Measurements from ENCODE around the gene FOCAD. TPM values are rescaled to one million over a fixed set of nuclear protein-coding genes. Genes with fewer than 3 reads are reported as not detected.

The FOCAD gene
- total RNA-seq, 1 experiment from 2014 or later, result 35.1 TPM

- Histone ChIP-seq H3K4me3 (ENCODE audit: low read length) (peak overlapping the region; percentile 70), H3K27me3 (ENCODE audit: low read length) (no peaks in the 10 kb centered on the region), H3K27ac (ENCODE audit: low read length) (no peak overlapping the region; the same call in 1 of the 2 replicates), H3F3A (ENCODE audit: low read length, unreplicated experiment) (no peaks in the 10 kb centered on the region), H3K79me2 (ENCODE audit: low read length) (peaks cover 26% of the 10 kb centered on the region), H4K20me1 (ENCODE audit: low read length) (no peaks in the 10 kb centered on the region), H3K4me2 (ENCODE audit: low read length) (peak overlapping the region; percentile 82), H3K9ac (ENCODE audit: low read length) (peak overlapping the region; percentile 56), H3K36me3 (ENCODE audit: low read depth, low read length) (no peaks in the 10 kb centered on the region), H3K4me1 (ENCODE audit: insufficient read depth, low read length) (peaks cover 8% of the 10 kb centered on the region), H2AFZ (ENCODE audit: low read length) (peak overlapping the region; percentile 73), H3K9me3 (ENCODE audit: low read length) (no peaks in the 10 kb centered on the region), H3K9me2 (replicated peaks; ENCODE audit: low read length) (no peaks in the 10 kb centered on the region)
- TSS peak; percentile 74 for BruUV-seq (replicated peaks)
- ChIA-PET POLR2A (ENCODE audit: unreplicated experiment) (no interaction called here), CTCF (no interaction called here)
- TF ChIP-seq EZH2 (IDR thresholded peaks at IDR 0.05; ENCODE audit: low read length, unreplicated experiment) (no peak), CTCF (conservative IDR thresholded peaks at IDR 0.05; ENCODE audit: low read depth, low read length) (no peak)
- DNase-seq (peak; percentile 20), ATAC-seq (peak; percentile 63)
- intact Hi-C loops (cut with micrococcal nuclease), result no loop called here
Observed at GRCh38 chr9:20658677-20659473, 25.2 kb upstream of the FOCAD start.

GRCh38 chr9:20659474-20659967 lies 24.5 kb upstream of the FOCAD start:
- Histone ChIP-seq H3K9ac (ENCODE audit: low read length) (no peak overlapping the region), H2AFZ (ENCODE audit: low read length) (no peak overlapping the region), H3K27me3 (ENCODE audit: low read length) (no peaks in the 10 kb centered on the region), H3K4me2 (ENCODE audit: low read length) (peak overlapping the region; percentile 82), H3K4me1 (ENCODE audit: insufficient read depth, low read length) (peaks cover 8% of the 10 kb centered on the region), H4K20me1 (ENCODE audit: low read length) (no peaks in the 10 kb centered on the region), H3K36me3 (ENCODE audit: low read depth, low read length) (no peaks in the 10 kb centered on the region), H3K27ac (ENCODE audit: low read length) (no peak overlapping the region), H3K9me2 (replicated peaks; ENCODE audit: low read length) (no peaks in the 10 kb centered on the region), H3F3A (ENCODE audit: low read length, unreplicated experiment) (no peaks in the 10 kb centered on the region), H3K4me3 (ENCODE audit: low read length) (peak overlapping the region; percentile 70), H3K9me3 (ENCODE audit: low read length) (no peaks in the 10 kb centered on the region), H3K79me2 (ENCODE audit: low read length) (peaks cover 30% of the 10 kb centered on the region)
- TF ChIP-seq EZH2 (IDR thresholded peaks at IDR 0.05; ENCODE audit: low read length, unreplicated experiment) (no peak), EZH2phosphoT487 (IDR thresholded peaks at IDR 0.05; ENCODE audit: borderline replicate concordance, low read length) (no peak), CTCF (conservative IDR thresholded peaks at IDR 0.05; ENCODE audit: low read depth, low read length) (no peak)
- no peak for ATAC-seq
- POLR2A ChIA-PET (ENCODE audit: unreplicated experiment), result no interaction called here
- CTCF ChIA-PET, result no interaction called here
- intact Hi-C loops (cut with micrococcal nuclease), result no loop called here
- BruUV-seq (replicated peaks), result no TSS peak
- DNase-seq, result no peak

- H3K4me1 ChIP-seq (ENCODE audit: insufficient read depth, low read length), result peaks cover 8% of the 10 kb centered on the region
- H3K9ac ChIP-seq (ENCODE audit: low read length), result no peak overlapping the region
- no peak overlapping the region for H3K4me2 ChIP-seq (ENCODE audit: low read length)
- H3K4me3 ChIP-seq (ENCODE audit: low read length), result no peak overlapping the region
- H4K20me1 ChIP-seq (ENCODE audit: low read length), result no peaks in the 10 kb centered on the region
- H3K27ac ChIP-seq (ENCODE audit: low read length), result no peak overlapping the region
- BruUV-seq (replicated peaks), result no TSS peak
- CTCF ChIA-PET, result no interaction called here
- no peak for ATAC-seq
- no peaks in the 10 kb centered on the region for H3K36me3 ChIP-seq (ENCODE audit: low read depth, low read length)
- TF ChIP-seq EZH2 (IDR thresholded peaks at IDR 0.05; ENCODE audit: low read length, unreplicated experiment) (no peak), EZH2phosphoT487 (IDR thresholded peaks at IDR 0.05; ENCODE audit: borderline replicate concordance, low read length) (no peak), CTCF (conservative IDR thresholded peaks at IDR 0.05; ENCODE audit: low read depth, low read length) (no peak)
- H3K9me3 ChIP-seq (ENCODE audit: low read length), result no peaks in the 10 kb centered on the region
- DNase-seq, result no peak
- POLR2A ChIA-PET (ENCODE audit: unreplicated experiment), result no interaction called here
- H3K79me2 ChIP-seq (ENCODE audit: low read length), result peaks cover 30% of the 10 kb centered on the region
- H3F3A ChIP-seq (ENCODE audit: low read length, unreplicated experiment), result no peaks in the 10 kb centered on the region
- intact Hi-C loops (cut with micrococcal nuclease), result no loop called here
- H3K27me3 ChIP-seq (ENCODE audit: low read length), result no peaks in the 10 kb centered on the region
- H3K9me2 ChIP-seq (replicated peaks; ENCODE audit: low read length), result no peaks in the 10 kb centered on the region
- no peak overlapping the region for H2AFZ ChIP-seq (ENCODE audit: low read length)
Observed at GRCh38 chr9:20662156-20662555, 21.9 kb upstream of the FOCAD start.

Measured in PC-3 (cell line).